Panc1 (cell line): ENCODE measurements around the gene ASCC3. TPM values are rescaled to one million over a fixed set of nuclear protein-coding genes. Genes with fewer than 3 reads are reported as not detected.

Experiments
- ATAC-seq: fragments of 200-7000 bp; cut with Tn5 transposase; 2 replicates; pipeline ENCODE4 v1.9.1; 2020; ENCODE audit warnings: mild to moderate bottlenecking, moderate library complexity
- BruUV-seq: library from RNA; stranded (reverse); fragments of 400-500 nt; replicated peaks from 2 replicates; lab custom pipeline; 2021; lab: Mats Ljungman, UMichigan
- CTCF ChIA-PET: fragments of 300-600 bp; sonication (Branson Sonifier 250); formaldehyde crosslinking; loops from one replicate; lab custom pipeline; 2022; ENCODE audit warnings: antibody characterized with exemption; lab: Charles Lee
- POLR2A ChIA-PET: fragments of 300-600 bp; sonication (Branson Sonifier 250); formaldehyde crosslinking; loops from one replicate; lab custom pipeline; 2022; ENCODE audit warnings: antibody characterized with exemption; lab: Charles Lee
- DNase-seq: peaks from one replicate; pipeline ENCODE4 v3.0.0-alpha.2; 2010; ENCODE audit warnings: low read depth, low spot score
- H3K27ac ChIP-seq: 2 replicates; pipeline ENCODE4 v1.5.1; 2011; ENCODE audit warnings: mild to moderate bottlenecking, low read length, inconsistent platforms
- H3K27me3 ChIP-seq: fragments of 200-500 bp; sonication (Bioruptor generic); 2 replicates; pipeline ENCODE4 v1.6.0; 2014; ENCODE audit warnings: low read length, inconsistent platforms; ENCODE audit not compliant: control insufficient read depth, insufficient read depth
- H3K36me3 ChIP-seq: fragments of 200-500 bp; sonication (Bioruptor generic); 2 replicates; pipeline ENCODE4 v1.5.1; 2014; ENCODE audit warnings: inconsistent platforms, mild to moderate bottlenecking, low read length, moderate library complexity; ENCODE audit not compliant: control insufficient read depth, insufficient read depth
- H3K4me1 ChIP-seq: 2 replicates; pipeline ENCODE4 v1.5.1; 2011; ENCODE audit warnings: inconsistent platforms, mild to moderate bottlenecking, low read length, moderate library complexity; ENCODE audit not compliant: control insufficient read depth, insufficient read depth
- H3K4me3 ChIP-seq, 2 experiments: 2 replicates each; pipeline ENCODE4 v1.5.1; 2011 to 2012; ENCODE audit warnings: low read depth in 2 of 2, low read length in 2 of 2, mild to moderate bottlenecking in 2 of 2, inconsistent platforms in 1 of 2, moderate library complexity in 1 of 2
- H3K9me3 ChIP-seq: fragments of 200-500 bp; sonication (Bioruptor generic); 2 replicates; pipeline ENCODE4 v1.5.1; 2014; ENCODE audit warnings: low read depth, mild to moderate bottlenecking, inconsistent platforms, low read length, moderate library complexity; ENCODE audit not compliant: control insufficient read depth, insufficient read depth
- POLR2AphosphoS5 ChIP-seq: IDR thresholded peaks from 2 replicates; pipeline ENCODE4 v1.6.1; 2012; ENCODE audit warnings: mild to moderate bottlenecking, low read depth, low read length, moderate library complexity
- SIN3A ChIP-seq: IDR thresholded peaks from 2 replicates; pipeline ENCODE4 v1.6.1; 2012; ENCODE audit warnings: low read depth, mild to moderate bottlenecking, low read length, moderate library complexity, borderline replicate concordance; ENCODE audit not compliant: insufficient read depth
- TCF7L2 ChIP-seq: IDR thresholded peaks from 2 replicates; pipeline ENCODE4 v1.6.1; 2011; ENCODE audit warnings: mild to moderate bottlenecking, low read depth, low read length, inconsistent platforms
- in situ Hi-C: cut with HindIII; loops from 2 replicates; pipeline ENCODE4 v1.10.0; 2016; ENCODE audit warnings: low sequenced_read_pairs, low pct_unique_long_range_greater_than_20kb
- intact Hi-C: fragments of 100-400 bp; cut with micrococcal nuclease; formaldehyde crosslinking; loops from one replicate; pipeline ENCODE4 v1.10.0; 2022; ENCODE audit not compliant: unreplicated experiment
- total RNA-seq: library from RNA; stranded (reverse); gene quantifications from one replicate; pipeline ENCODE4 v1.2.1, GENCODE V29; 2021; ENCODE audit not compliant: unreplicated experiment
- TF ChIP-seq, protein P1 (sequence below), 2 experiments: IDR thresholded peaks; 2 replicates each; pipeline ENCODE4 v1.6.1; 2011 to 2012; ENCODE audit warnings: low read depth in 2 of 2, control low read depth in 1 of 2, low read length in 1 of 2, mild to moderate bottlenecking in 1 of 2, moderate library complexity in 1 of 2; ENCODE audit not compliant: insufficient read depth in 1 of 2
- TF ChIP-seq, protein P2 (sequence below): fragments of 450-650 bp; IDR thresholded peaks from 2 replicates; pipeline ENCODE4 v1.5.1; 2017; ENCODE audit warnings: mild to moderate bottlenecking

The ASCC3 gene
- total RNA-seq, 1 experiment from 2014 or later, result 46.9 TPM

DNA sequence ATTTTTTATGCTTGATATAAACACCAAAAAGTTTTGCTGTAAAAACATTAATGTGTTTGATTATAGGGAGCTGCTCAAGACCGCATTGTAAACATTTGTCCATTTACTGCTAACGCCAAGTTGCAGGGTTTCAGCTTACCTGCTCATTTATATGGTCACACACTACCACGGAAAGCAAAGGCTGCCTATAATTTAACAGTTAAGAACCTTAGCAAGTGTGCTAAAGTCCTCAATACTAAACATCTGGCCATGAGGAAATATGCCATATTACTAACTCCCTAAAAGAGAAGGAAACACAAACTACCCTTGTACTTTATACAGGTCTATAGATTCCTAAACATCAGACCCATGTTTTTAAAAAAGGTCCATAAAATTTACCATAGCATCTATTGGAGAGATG, 129.5 kb downstream of the ASCC3 start:
- BruUV-seq, result no TSS peak
- Histone ChIP-seq H3K9me3 (no peaks in the 10 kb centered on the region), H3K4me1 (peaks cover 3% of the 10 kb centered on the region; the same call in 1 of the 2 replicates), H3K4me3 (no peak overlapping the region), H3K27ac (no peak overlapping the region), H3K36me3 (no peaks in the 10 kb centered on the region; the same call in 1 of the 2 replicates), H3K27me3 (no peaks in the 10 kb centered on the region)
- ChIA-PET CTCF (no interaction called here), POLR2A (no interaction called here)
- DNase-seq (no peak), ATAC-seq (no peak)
- in situ Hi-C loops (no loop called here), intact Hi-C loops (no loop called here)
- TF ChIP-seq, protein P1, sequence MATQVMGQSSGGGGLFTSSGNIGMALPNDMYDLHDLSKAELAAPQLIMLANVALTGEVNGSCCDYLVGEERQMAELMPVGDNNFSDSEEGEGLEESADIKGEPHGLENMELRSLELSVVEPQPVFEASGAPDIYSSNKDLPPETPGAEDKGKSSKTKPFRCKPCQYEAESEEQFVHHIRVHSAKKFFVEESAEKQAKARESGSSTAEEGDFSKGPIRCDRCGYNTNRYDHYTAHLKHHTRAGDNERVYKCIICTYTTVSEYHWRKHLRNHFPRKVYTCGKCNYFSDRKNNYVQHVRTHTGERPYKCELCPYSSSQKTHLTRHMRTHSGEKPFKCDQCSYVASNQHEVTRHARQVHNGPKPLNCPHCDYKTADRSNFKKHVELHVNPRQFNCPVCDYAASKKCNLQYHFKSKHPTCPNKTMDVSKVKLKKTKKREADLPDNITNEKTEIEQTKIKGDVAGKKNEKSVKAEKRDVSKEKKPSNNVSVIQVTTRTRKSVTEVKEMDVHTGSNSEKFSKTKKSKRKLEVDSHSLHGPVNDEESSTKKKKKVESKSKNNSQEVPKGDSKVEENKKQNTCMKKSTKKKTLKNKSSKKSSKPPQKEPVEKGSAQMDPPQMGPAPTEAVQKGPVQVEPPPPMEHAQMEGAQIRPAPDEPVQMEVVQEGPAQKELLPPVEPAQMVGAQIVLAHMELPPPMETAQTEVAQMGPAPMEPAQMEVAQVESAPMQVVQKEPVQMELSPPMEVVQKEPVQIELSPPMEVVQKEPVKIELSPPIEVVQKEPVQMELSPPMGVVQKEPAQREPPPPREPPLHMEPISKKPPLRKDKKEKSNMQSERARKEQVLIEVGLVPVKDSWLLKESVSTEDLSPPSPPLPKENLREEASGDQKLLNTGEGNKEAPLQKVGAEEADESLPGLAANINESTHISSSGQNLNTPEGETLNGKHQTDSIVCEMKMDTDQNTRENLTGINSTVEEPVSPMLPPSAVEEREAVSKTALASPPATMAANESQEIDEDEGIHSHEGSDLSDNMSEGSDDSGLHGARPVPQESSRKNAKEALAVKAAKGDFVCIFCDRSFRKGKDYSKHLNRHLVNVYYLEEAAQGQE (IDR thresholded peaks at IDR 0.05; ENCODE audit: insufficient read depth in 1 of 2, low read depth in 2 of 2, low read length in 1 of 2), result no peak
- TF ChIP-seq POLR2AphosphoS5 (no peak), TCF7L2 (no peak), SIN3A (no peak)
- TF ChIP-seq, protein P2, sequence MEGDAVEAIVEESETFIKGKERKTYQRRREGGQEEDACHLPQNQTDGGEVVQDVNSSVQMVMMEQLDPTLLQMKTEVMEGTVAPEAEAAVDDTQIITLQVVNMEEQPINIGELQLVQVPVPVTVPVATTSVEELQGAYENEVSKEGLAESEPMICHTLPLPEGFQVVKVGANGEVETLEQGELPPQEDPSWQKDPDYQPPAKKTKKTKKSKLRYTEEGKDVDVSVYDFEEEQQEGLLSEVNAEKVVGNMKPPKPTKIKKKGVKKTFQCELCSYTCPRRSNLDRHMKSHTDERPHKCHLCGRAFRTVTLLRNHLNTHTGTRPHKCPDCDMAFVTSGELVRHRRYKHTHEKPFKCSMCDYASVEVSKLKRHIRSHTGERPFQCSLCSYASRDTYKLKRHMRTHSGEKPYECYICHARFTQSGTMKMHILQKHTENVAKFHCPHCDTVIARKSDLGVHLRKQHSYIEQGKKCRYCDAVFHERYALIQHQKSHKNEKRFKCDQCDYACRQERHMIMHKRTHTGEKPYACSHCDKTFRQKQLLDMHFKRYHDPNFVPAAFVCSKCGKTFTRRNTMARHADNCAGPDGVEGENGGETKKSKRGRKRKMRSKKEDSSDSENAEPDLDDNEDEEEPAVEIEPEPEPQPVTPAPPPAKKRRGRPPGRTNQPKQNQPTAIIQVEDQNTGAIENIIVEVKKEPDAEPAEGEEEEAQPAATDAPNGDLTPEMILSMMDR, result no peak

DNA sequence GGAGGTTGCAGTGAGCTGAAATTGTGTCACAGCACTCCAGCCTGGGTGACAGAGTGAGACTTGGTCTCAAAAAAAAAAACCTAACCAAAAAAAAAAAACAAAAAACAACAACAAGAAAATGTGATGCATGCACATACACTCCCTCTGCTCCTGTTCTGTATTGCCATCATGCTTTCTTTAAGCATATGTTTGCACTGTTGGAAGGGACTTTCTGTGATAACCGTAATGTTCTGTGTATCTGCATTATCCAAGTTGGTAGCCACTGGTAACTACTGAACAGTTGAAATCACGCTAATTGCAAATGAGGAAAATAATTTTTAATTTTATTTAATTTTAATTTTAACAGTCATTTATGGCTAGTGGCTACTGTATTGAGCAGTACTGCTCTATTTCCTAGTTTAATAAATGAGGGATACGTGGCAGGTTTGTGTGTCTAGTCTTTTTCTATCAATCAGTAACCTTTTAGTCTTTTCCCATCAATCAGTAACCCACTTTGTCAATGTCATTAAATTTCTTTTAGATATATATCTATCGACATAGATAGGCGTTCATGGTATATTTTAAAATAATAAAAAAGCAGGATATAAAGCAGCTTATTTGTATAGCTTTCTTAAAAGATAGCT, 135.6 kb downstream of the ASCC3 start:
- no peak for DNase-seq
- intact Hi-C loops, result no loop called here
- Histone ChIP-seq H3K27ac (no peak overlapping the region), H3K4me3 (no peak overlapping the region), H3K27me3 (no peaks in the 10 kb centered on the region), H3K4me1 (no peaks in the 10 kb centered on the region), H3K9me3 (no peaks in the 10 kb centered on the region), H3K36me3 (no peaks in the 10 kb centered on the region; the same call in 1 of the 2 replicates)
- POLR2A ChIA-PET, result interaction anchor here (0.7 kb wide), 1 partner anchor 458 kb away, joined by 3 read pairs; no protein-coding TSS in a partner anchor
- BruUV-seq, result no TSS peak
- in situ Hi-C loops, result no loop called here
- ATAC-seq, result no peak
- TF ChIP-seq, protein P2, result no peak
- TF ChIP-seq, protein P1 (IDR thresholded peaks at IDR 0.05; ENCODE audit: insufficient read depth in 1 of 2, low read depth in 2 of 2, low read length in 1 of 2), result no peak
- no peak for TF ChIP-seq POLR2AphosphoS5
- no peak for TF ChIP-seq TCF7L2
- no peak for TF ChIP-seq SIN3A
- CTCF ChIA-PET, result no interaction called here
